ENCODE results near the gene TWIST2.

Gene TWIST2

DNA sequence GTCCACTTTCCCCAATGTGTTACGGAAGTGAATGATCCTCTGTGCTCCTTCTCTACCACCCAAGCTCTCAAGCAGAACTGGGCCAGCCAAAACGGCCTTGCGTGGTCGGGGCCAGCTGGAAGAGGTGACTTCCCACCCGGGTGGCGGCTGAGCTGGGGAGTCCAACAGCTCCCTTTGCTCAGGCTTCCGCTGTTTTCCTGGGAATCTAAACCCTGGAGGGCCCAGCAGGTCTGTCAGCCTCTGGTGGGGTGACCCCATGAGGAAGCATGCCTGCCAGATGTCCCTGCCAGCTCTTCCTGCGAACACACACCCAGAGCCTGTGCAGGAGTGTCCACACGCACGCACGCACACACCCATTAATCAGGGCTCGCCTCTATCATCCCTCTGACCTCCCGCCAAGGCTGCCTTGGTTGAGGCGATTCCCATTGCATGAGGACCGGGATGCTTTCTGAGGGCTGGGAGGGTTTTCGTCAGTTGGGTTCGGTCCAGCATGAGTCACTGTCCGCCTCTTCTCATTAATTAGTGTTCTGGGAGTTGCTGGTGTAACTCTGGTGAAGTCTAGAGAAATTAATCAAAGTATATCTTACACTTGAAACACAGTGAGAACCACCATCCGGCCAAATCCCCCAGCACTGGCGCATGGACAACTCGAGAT is 90.6 kb downstream of the TWIST2 start:
- TF ChIP-seq, protein P1, sequence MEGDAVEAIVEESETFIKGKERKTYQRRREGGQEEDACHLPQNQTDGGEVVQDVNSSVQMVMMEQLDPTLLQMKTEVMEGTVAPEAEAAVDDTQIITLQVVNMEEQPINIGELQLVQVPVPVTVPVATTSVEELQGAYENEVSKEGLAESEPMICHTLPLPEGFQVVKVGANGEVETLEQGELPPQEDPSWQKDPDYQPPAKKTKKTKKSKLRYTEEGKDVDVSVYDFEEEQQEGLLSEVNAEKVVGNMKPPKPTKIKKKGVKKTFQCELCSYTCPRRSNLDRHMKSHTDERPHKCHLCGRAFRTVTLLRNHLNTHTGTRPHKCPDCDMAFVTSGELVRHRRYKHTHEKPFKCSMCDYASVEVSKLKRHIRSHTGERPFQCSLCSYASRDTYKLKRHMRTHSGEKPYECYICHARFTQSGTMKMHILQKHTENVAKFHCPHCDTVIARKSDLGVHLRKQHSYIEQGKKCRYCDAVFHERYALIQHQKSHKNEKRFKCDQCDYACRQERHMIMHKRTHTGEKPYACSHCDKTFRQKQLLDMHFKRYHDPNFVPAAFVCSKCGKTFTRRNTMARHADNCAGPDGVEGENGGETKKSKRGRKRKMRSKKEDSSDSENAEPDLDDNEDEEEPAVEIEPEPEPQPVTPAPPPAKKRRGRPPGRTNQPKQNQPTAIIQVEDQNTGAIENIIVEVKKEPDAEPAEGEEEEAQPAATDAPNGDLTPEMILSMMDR (conservative IDR thresholded peaks at IDR 0.05; ENCODE audit: control insufficient read depth, insufficient read depth, low read depth, low read length) = no peak
- no peak overlapping the region for H3K4me3 ChIP-seq (ENCODE audit: control insufficient read depth, low read depth, low read length)
- peak; percentile 100 for DNase-seq (ENCODE audit: low read depth)

DNA sequence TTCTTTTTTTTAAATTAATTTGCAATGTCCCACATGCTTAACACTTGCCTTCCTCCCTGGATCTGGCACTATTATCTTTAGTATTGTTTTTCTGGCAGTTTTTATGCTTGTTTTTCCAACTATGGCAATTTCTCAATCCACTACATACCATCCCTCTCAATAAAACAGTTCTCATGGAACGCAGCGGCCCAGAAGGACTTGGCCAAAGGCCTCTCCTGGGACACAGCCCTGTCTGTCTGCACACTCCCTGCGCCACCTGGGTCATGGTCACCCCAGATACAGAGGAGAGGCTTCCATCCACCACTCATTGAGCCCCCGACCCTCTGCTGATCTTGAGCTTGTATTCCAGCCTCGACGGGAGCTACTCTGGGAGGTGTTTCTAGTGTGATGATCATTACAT is 91.2 kb downstream of the TWIST2 start:
- no peak overlapping the region for H3K4me3 ChIP-seq (ENCODE audit: control insufficient read depth, low read depth, low read length)
- no peak for DNase-seq (ENCODE audit: low read depth)
- TF ChIP-seq, protein P1 (conservative IDR thresholded peaks at IDR 0.05; ENCODE audit: control insufficient read depth, insufficient read depth, low read depth, low read length) = no peak

DNA sequence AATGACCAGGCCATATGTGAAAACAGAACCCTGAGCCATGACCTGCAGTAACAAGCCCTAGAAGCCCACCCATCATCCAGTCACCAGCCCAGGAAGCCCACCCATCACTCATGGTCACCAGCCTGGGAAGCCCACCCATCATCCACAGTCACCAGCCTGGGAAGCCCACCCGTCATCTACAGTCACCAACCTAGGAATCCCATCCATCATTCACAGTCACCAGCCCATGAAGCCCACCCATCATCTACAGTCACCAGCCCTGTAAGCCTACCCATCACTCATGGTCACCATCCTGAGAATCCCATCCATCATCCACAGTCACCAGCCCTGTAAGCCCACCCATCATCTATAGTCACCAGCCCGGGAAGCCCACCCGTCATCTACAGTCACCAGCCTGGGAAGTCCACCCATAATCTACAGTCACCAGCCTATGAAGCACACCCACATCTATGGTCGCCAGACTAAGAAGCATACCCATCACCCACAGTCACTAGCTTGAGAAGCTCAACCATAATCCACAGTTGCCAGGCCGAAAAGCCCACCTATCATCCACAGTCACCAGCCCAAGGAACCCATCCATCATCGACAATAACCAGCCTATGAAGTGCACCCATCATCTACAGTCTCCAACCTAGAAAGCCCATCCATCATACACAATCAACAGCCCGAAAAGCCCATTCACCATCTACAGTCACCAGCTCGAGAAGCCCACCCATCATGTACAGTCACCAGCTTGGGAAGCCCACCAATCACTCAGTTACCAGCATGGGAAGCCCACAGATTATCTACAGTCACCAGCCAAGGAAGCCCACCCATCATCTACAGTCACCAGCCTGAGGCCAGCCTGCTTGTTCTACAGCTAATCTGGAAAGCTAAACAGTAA is 91.9 kb downstream of the TWIST2 start:
- TF ChIP-seq, protein P1 (conservative IDR thresholded peaks at IDR 0.05; ENCODE audit: control insufficient read depth, insufficient read depth, low read depth, low read length) = no peak
- no peak overlapping the region for H3K4me3 ChIP-seq (ENCODE audit: control insufficient read depth, low read depth, low read length)
- DNase-seq (ENCODE audit: low read depth) = no peak

DNA sequence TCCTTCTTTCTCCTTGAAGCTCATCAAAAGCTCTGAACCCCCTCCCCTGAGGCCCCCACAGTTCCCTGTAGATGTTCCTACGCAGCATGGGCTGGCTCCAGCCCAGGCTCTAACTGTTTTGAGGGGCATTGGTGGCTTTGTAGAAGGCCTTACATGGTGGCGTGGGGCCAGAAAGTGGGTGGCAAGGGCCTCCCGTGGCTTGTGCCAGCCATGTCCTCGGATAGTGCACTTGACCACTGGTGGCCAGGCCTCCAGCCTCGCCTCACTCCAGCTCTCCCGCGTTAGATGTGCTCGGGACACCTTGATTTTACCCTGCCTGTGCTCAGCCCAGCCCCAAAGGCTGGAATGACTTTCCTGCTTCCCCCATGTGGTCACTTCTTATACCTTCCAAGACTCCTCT is 92.9 kb downstream of the TWIST2 start:
- TF ChIP-seq, protein P1 (conservative IDR thresholded peaks at IDR 0.05; ENCODE audit: control insufficient read depth, insufficient read depth, low read depth, low read length) = no peak
- H3K4me3 ChIP-seq (ENCODE audit: control insufficient read depth, low read depth, low read length) = no peak overlapping the region
- DNase-seq (ENCODE audit: low read depth) = no peak

DNA sequence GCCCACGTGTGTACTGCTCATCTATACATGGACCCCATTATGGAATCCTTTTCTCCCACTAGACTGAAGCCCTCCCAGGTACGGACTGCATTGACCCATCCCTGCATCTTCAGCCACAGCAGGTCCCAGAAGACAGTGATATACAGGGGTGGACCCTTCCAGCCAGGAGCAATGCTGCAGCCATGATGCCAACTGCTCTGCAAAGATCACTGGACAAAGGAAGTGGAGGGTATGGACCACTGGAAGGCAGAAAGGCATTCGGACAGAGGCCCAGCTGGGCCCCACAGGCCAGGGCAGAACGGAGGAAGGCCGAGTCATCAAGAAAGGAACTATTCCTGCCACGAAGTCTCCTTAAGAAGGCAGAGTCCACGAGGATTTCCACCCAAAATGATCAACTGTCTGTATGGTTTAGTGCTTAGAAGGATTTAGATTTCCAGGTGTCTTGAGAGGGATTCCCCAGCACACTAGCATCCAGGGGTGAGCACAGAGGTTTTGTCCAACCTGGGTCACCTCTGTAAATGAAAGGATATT is 93.4 kb downstream of the TWIST2 start:
- H3K4me3 ChIP-seq (ENCODE audit: control insufficient read depth, low read depth, low read length) = no peak overlapping the region
- DNase-seq (ENCODE audit: low read depth) = no peak

DNA sequence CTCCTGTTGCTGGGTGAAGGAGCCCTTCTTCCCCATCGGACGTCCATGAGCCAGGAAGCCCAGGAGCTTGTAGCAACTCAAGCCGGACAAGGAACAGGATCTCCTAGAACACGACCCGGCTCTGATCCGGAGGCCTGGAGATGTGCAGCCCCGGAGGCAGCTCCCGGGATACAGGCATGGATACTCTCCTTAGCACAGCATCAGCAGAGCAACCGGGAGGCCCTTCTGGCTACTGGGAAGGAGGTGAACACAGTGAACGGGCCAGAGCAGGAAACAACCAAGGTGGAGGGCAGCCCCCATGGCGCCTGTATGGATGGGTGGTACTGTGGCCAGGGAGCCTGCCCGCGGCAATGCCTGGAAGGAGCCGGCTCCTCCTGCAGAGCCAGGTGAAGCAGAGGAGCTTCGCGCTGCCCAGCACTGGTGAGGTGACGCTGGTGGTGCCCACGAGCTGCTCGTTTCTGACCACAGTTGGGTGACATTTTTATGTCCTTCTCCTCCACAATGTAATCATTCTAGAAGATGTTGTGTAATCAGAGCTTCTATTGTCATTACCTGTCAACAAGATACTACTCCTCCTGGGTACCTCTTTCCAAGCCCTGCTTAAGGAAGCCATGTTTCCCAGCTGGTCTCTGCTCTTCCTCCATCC is 94.3 kb downstream of the TWIST2 start:
- TF ChIP-seq, protein P1 (conservative IDR thresholded peaks at IDR 0.05; ENCODE audit: control insufficient read depth, insufficient read depth, low read depth, low read length) = no peak
- no peak overlapping the region for H3K4me3 ChIP-seq (ENCODE audit: control insufficient read depth, low read depth, low read length)
- DNase-seq (ENCODE audit: low read depth) = no peak

More for the DNA sequence above, 93.4 kb downstream of the TWIST2 start:
- TF ChIP-seq, protein P1 (conservative IDR thresholded peaks at IDR 0.05; ENCODE audit: control insufficient read depth, insufficient read depth, low read depth, low read length) = no peak
